Rectal smooth muscle tissue (tissue), 1 donor: Measurements from ENCODE around the gene UQCC2.

Experiments
- H3K27ac ChIP-seq: one replicate; pipeline ENCODE4 v1.7.0; 2013; ENCODE audit warnings: low read depth, low read length, inconsistent platforms
- H3K27me3 ChIP-seq: one replicate; pipeline ENCODE4 v1.7.0; 2013; ENCODE audit warnings: low read length; ENCODE audit not compliant: control insufficient read depth, insufficient read depth
- H3K36me3 ChIP-seq: one replicate; pipeline ENCODE4 v1.7.0; 2013; ENCODE audit warnings: low read length; ENCODE audit not compliant: control insufficient read depth, insufficient read depth
- H3K4me1 ChIP-seq: one replicate; pipeline ENCODE4 v1.7.0; 2013; ENCODE audit warnings: low read length; ENCODE audit not compliant: control insufficient read depth, insufficient read depth
- H3K4me3 ChIP-seq: one replicate; pipeline ENCODE4 v1.7.0; 2013; ENCODE audit warnings: low read length
- H3K9ac ChIP-seq: one replicate; pipeline ENCODE4 v1.7.0; 2013; ENCODE audit warnings: low read length

UQCC2 gene

DNA sequence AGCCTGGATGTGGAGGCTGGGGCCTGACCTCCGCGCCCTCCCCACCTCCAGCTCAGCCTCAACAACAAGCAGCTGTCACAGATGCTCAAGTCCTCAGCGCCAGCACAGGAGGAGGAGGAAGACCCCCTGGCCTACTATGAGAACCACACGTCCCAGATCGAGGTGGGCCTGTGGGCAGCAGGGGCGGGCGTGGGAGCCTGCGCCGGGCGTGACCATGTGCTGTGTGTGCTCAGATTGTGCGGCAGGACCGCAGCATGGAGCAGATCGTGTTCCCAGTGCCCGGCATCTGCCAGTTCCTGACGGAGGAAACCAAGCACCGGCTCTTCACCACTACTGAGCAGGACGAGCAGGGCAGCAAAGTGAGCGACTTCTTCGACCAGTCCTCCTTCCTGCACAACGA, 23.5 kb downstream of the UQCC2 start:
- H3K27me3 ChIP-seq = no peaks in the 10 kb centered on the region
- no peaks in the 10 kb centered on the region for H3K4me1 ChIP-seq
- H3K9ac ChIP-seq = no peak overlapping the region
- H3K4me3 ChIP-seq = no peak overlapping the region
- H3K27ac ChIP-seq = no peak overlapping the region
- peaks cover 23% of the 10 kb centered on the region for H3K36me3 ChIP-seq

- H3K9ac ChIP-seq = no peak overlapping the region
- H3K36me3 ChIP-seq = peaks cover 24% of the 10 kb centered on the region
- H3K27me3 ChIP-seq = no peaks in the 10 kb centered on the region
- H3K27ac ChIP-seq = no peak overlapping the region
- H3K4me3 ChIP-seq = no peak overlapping the region
- H3K4me1 ChIP-seq = no peaks in the 10 kb centered on the region
Measured at GRCh38 chr6:33686981-33687975, 24.2 kb downstream of the UQCC2 start.

GRCh38 chr6:33686225-33686924, 25.1 kb downstream of the UQCC2 start:
- peaks cover 21% of the 10 kb centered on the region for H3K36me3 ChIP-seq
- H3K4me3 ChIP-seq = no peak overlapping the region
- H3K27me3 ChIP-seq = no peaks in the 10 kb centered on the region
- no peak overlapping the region for H3K9ac ChIP-seq
- H3K4me1 ChIP-seq = no peaks in the 10 kb centered on the region
- no peak overlapping the region for H3K27ac ChIP-seq

DNA sequence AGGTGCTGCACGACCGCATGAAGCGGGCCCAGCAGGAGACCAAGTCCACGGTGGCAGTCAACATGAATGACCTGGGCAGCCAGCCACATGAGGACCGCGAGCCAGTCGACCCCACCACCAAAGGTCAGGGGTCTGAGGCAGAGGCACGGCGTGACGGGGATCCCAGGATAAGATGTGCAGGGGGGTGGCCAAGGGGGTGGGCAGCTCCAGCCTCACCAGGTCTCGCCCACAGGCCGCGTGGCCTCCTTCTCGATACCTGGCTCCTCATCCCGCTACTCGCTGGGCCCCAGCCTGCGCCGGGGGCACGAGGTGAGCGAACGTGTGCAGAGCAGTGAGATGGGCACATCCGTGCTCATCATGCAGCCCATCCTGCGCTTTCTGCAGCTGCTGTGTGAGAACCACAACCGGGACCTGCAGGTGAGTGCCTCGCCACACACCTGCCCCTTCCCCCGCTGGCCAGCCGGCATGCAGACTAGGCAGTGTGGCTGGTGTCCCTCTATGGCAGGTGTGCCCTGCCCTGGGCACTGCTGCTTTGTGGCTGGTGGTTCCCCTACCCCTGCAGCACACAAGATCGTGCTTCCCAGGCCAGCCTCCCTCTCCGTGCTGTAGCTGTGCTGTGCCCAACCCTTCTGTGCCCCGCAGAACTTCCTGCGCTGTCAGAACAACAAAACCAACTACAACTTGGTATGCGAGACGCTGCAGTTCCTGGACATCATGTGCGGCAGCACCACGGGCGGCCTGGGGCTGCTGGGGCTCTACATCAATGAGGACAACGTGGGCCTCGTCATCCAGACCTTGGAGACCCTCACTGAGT, 25.9 kb downstream of the UQCC2 start:
- Histone ChIP-seq H3K4me3 (no peak overlapping the region), H3K36me3 (peaks cover 21% of the 10 kb centered on the region), H3K27ac (no peak overlapping the region), H3K27me3 (no peaks in the 10 kb centered on the region), H3K4me1 (no peaks in the 10 kb centered on the region), H3K9ac (no peak overlapping the region)

DNA sequence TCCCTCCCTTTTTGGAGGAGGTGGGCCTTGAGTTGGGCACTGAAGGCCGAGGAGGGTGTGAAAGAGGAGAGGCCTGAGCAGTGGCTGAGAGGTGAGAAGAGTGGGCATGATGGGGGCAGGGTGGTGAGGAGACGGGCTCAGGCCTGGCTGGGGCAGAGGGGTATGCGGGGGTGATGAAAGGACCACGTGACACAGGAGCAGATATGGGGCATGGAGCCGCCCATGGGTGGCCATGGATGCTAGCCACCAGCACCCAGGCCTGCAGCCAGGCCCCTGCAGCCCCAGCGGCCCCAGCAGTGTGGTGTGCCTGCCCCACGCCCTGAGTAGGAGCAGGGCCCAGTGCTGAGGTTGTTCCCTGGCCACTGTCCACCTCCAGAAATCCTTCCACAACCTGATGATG, 26.5 kb downstream of the UQCC2 start:
- H3K4me1 ChIP-seq = no peaks in the 10 kb centered on the region
- no peak overlapping the region for H3K9ac ChIP-seq
- H3K4me3 ChIP-seq = no peak overlapping the region
- no peaks in the 10 kb centered on the region for H3K27me3 ChIP-seq
- H3K27ac ChIP-seq = no peak overlapping the region
- peaks cover 21% of the 10 kb centered on the region for H3K36me3 ChIP-seq

DNA sequence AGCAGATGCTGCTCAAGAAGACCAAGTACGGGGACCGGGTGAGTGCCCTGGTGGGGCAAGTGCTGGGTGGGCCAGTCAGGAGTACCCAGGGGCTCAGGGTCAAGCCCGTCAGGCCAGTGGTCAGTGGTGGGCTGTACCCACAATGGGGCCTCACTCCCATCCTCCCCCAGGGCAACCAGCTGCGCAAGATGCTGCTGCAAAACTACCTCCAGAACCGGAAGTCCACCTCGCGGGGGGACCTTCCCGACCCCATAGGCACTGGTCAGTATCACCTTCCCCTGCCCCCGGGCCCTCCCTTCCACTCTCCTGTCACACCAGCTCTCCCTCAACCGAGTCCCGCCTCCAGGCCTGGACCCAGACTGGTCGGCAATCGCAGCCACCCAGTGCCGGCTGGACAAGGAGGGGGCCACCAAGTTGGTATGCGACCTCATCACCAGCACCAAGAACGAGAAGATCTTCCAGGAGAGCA, 27.0 kb downstream of the UQCC2 start:
- no peak overlapping the region for H3K27ac ChIP-seq
- H3K36me3 ChIP-seq = peaks cover 21% of the 10 kb centered on the region
- H3K4me1 ChIP-seq = no peaks in the 10 kb centered on the region
- no peaks in the 10 kb centered on the region for H3K27me3 ChIP-seq
- H3K9ac ChIP-seq = no peak overlapping the region
- no peak overlapping the region for H3K4me3 ChIP-seq

DNA sequence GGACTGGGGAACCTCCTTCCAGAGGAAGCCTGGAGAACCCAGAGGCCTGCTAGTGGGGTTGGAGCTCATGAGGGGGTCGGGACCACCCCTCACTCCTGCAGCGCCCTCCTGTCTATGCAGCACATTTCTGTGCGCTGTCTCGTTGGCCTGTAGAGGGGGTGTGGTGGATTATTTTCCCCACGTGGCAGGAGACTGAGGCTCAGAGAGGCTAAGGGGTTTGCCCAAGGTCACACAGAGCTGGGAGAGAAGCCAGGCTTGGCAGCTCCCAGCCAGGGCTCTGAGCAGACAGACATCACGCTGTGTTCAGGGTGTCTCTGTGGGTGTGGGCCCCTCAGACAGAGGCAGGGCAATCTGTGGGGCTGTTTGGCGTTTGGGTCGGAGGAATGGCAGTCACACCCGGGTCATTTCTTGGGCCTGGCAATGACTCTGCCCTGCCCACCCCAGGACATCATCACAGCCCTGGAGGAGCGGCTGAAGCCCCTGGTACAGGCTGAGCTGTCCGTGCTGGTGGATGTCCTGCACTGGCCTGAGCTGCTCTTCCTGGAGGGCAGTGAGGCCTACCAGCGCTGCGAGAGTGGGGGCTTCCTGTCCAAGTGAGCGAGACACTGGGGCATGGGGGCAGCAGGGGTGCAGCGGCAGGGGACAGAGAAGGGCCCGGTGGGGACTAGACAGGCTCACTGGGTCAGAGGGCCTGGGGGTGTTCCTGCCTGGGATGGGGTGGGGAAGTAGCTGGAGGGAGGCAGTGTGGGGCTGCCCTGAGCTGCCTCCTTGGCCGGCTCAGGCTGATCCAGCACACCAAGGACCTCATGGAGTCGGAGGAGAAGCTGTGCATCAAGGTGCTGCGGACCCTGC, 27.7 kb downstream of the UQCC2 start:
- Histone ChIP-seq H3K27me3 (no peaks in the 10 kb centered on the region), H3K9ac (no peak overlapping the region), H3K36me3 (peaks cover 23% of the 10 kb centered on the region), H3K4me3 (no peak overlapping the region), H3K27ac (no peak overlapping the region), H3K4me1 (no peaks in the 10 kb centered on the region)

- Histone ChIP-seq H3K36me3 (peaks cover 22% of the 10 kb centered on the region), H3K4me1 (no peaks in the 10 kb centered on the region), H3K27ac (no peak overlapping the region), H3K27me3 (no peaks in the 10 kb centered on the region), H3K9ac (no peak overlapping the region), H3K4me3 (no peak overlapping the region)
Measured at GRCh38 chr6:33683051-33683571, 28.4 kb downstream of the UQCC2 start.

- Histone ChIP-seq H3K36me3 (peaks cover 22% of the 10 kb centered on the region), H3K27ac (no peak overlapping the region), H3K4me1 (no peaks in the 10 kb centered on the region), H3K9ac (no peak overlapping the region), H3K4me3 (no peak overlapping the region), H3K27me3 (no peaks in the 10 kb centered on the region)
Measured at GRCh38 chr6:33682341-33682740, 29.2 kb downstream of the UQCC2 start.

DNA sequence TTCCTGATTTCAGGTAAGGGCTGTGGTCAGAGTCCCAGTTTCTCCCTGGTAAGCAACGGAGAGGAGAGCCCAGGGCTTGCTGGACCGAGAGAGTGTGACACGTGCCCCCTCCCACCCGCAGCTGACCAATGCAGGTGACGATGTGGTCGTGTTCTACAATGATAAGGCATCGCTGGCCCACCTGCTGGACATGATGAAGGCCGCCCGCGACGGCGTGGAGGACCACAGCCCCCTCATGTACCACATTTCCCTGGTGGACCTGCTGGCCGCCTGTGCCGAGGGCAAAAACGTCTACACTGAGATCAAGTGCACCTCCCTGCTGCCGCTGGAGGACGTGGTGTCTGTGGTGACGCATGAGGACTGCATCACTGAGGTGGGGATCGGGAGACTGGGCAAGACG, 31.7 kb downstream of the UQCC2 start:
- no peaks in the 10 kb centered on the region for H3K27me3 ChIP-seq
- H3K36me3 ChIP-seq = peaks cover 15% of the 10 kb centered on the region
- no peak overlapping the region for H3K4me3 ChIP-seq
- H3K4me1 ChIP-seq = no peaks in the 10 kb centered on the region
- H3K9ac ChIP-seq = no peak overlapping the region
- H3K27ac ChIP-seq = no peak overlapping the region

GRCh38 chr6:33678932-33679490, 32.5 kb downstream of the UQCC2 start:
- Histone ChIP-seq H3K4me1 (no peaks in the 10 kb centered on the region), H3K27ac (no peak overlapping the region), H3K36me3 (peaks cover 14% of the 10 kb centered on the region), H3K4me3 (no peak overlapping the region), H3K9ac (no peak overlapping the region), H3K27me3 (no peaks in the 10 kb centered on the region)
